Stimulated activated CD8-positive, alpha-beta memory T cell treated with anti-CD3 and anti-CD28 coated beads, Interleukin-4, amount 100 ng/mL, for 24 hours (primary cell): ENCODE measurements around the gene PAX4.
A peak's percentile ranks its signal among the peaks of the same experiment; 100 is the strongest.

Experiments used
- DNase-seq: peaks from one replicate; pipeline ENCODE4 v3.0.0-alpha.2; 2020; ENCODE audit warnings: low read depth

Gene PAX4, protein sequence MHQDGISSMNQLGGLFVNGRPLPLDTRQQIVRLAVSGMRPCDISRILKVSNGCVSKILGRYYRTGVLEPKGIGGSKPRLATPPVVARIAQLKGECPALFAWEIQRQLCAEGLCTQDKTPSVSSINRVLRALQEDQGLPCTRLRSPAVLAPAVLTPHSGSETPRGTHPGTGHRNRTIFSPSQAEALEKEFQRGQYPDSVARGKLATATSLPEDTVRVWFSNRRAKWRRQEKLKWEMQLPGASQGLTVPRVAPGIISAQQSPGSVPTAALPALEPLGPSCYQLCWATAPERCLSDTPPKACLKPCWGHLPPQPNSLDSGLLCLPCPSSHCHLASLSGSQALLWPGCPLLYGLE

DNA sequence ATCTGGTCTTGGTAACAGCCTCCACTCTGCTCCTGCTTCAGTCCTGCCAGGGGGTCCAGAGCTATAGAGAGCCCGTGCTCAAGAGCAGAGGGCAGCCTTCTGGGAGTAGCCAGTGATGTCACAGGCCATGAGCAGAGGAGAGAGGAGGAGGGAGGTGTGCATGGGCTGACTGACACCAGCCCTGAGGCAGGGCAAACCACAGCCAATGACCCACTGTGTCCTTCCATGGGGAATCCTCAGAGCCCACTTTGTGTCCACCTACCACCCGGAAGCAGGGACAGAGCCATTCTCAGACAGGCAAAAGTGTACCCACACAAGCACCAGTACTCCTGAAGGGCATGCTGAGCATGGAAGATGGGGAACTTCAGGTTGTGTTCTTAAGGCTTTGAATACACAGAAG is at the start of gene PAX4:
PAX4 (minus strand) TSS at position 101 of the 400 bp plus-strand sequence. CDS start 2,214 bp downstream, outside the sequence.
- DNase-seq = no peak

DNA sequence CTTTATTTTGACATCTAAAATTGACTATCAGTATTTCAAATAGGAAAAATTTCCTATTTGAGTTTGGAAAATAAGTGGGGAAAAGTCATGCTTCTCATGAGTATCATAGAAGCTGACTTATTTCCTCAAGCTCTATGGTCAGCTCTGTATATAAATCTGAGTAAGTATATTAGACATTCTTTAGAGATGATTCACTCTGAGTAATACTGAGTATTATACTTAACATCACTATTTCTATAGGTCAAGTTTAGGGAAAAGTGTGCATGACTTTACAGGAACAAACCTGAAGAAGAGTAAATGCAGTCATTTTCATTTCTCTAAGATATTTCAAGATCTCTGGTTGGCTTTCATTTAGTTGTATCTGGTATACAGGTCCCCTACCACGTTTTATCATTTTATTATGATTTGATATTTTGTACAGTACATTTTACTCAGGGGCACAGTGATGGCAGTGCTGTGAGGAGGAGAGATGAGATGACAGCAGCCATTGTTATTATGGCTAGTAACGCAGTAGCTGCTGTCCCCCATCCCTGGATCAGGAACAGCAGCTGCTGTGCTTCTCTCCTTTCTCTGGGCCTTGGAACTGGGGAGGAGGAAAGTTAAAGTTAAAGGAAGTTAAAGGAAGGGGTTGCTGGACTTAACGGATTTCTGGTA is 49.2 kb upstream of the PAX4 start:
- DNase-seq = no peak

DNA sequence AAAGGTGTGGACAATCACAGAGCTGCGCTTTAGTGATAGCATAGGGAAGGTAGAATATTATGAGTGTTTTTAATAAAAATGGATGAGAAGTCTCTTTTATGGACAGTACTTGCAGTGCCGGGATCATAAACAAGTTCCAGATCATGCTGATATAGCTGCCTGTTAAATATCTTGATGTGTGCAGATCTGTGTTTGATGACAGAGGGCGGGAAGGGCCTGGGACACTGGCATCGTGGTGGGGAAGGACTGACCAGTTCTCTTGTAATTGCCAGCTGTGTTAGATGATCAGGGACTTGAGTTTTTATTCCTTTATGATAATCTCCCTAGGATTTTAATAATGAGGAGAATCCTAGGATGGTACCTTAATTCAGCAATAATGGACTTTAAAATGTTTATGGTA is 48.7 kb upstream of the PAX4 start:
- no peak for DNase-seq

DNA sequence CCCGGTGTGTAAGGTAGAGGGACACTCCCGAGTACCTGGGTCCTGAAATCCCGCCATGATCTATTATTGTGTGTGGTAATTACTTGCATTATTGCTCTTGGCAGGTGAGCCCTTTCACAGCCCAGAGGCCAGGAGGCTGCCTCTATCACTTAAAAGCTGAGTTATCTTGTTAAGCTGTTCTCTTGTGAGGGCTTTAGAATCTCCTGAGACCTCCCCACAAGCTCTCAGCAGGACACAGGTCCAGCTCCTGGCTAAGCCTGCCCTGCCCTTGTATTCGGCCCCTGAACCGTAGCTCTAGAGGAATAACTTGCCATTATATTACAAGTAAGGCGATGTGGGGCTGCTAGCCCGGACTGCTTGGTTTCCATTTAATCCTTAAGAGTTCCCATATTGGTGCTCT is 48.0 kb upstream of the PAX4 start:
- no peak for DNase-seq

DNA sequence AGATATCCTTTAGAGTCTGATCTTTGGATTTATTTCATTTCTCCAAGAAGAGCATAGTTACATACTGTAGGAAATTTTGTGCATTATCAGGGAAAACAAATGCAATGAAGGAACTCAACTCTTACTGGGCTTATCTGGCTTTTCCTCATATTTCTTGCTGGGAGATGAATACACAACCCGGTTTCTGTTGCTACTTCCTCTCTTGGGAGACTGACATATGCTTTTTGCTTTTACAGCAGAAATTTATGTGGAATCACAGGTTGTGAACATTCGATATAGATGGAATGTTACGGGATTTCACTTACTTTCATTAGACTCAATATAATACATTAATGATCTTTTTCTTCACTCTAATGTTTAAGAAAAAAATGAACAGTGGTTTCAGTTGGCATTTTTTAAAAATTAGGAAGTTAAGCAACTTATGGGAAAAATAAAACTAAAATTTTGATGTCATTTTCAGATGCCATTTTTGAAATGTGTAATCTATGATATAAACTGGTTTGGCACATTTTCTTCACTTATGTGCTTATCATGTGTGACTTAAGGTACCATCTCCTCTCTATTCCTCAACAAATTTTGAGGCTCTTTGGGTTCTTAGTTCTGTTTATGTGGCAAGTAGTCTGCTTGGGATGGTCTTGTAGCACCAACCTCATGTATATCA is 41.2 kb upstream of the PAX4 start:
- DNase-seq = no peak

DNA sequence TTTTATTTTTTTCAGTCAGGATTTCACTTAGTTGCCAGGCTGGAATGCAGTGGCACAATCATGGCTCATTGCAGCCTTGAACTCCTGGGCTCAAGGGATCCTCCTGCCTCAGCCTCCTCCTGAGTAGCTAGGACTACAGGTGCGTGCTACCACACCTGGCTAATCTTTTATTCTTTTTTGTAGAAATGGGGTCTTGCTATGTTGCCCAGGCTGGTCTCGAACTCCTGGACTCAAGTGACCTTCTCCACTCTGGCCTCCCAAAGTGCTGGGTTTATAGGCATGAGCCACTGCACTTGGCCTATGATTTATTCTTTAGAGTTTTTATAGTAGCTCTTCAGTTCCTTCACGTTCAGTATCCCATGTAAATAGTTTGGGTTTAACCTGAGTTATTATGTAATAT is 39.6 kb upstream of the PAX4 start:
- DNase-seq = no peak

DNA sequence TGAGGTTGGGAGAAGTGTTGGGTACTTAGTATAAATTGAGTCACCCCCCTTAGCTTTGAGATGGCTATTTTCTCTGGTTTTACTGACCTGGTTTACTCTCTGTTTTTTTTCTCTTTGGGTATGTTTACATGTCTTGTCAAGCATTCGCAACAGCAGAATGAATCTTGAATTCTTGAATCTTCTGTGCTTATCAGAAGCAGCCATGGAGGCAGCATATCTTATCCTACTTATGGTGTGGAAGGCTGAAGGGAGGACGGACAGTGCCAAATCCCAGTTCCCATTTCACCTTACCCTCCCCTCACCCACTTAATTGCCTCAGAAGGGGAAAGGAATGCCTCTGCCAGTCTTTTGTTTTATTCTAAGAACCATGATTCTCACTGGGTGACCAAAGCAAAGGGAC is 37.8 kb upstream of the PAX4 start:
- DNase-seq = no peak

DNA sequence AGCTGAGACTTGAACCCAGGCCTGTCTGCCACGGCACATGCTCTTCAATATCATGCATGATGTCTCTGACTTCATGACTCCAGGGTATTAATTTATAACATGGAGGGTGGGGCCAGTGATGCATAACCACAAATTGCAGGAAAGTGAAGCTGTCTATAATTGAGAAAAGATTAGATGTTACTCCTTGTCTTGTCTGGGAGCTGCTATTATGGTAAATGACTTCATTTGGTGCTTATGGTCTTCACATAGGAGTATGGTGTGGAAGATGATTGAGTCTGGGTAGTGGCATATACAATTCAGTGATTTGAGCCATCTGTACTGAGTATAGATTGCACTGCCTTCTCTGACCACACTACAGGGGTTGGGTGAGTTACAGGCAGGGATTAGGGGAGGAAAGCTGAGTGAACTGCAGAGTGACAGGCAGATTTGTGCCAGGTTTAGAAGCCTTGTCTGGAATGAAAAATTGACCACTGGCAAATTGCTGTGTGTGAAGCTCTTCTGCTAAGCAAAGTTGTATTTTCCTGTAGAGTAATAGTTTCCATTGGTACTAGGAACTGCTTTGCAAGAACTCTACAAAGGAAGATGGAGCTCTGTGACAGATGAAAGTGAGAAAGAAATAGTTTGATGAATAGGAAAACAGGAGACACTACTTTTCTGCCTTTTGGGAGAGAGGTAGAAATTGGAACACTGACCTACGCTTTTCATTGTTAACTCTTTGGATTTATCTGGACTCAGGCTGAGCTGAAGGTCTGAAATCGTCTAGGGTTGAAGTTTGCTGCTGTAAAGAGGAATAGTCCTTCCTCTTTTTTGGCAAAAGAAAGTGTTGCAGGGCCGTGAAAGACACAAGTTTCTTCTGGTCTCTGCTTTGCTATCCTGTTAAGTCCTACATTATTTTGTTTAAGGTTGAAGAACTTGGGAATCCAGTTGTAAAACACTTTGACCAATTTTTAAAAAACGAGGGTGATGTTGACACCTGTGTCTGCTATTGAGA is 36.8 kb upstream of the PAX4 start:
- DNase-seq = no peak

DNA sequence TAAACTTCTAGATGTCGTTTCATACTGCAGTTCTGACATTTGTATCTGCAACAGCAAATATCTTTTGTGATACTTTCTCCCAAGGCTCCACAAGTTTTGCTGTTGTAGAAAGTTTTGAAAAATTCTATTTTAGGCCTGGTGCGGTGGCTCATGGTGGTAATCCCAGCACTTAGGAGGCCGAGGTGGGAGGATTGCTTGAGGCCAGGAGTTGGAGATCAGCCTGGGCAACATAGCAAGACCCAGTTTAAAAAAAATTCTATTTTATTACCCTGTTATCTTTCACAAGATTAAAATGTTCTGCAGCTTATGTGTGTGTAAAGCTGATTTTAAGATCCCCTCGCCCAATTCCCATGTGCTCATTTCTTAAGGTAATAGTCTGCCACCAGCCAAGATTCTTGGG is 35.5 kb upstream of the PAX4 start:
- DNase-seq = no peak

DNA sequence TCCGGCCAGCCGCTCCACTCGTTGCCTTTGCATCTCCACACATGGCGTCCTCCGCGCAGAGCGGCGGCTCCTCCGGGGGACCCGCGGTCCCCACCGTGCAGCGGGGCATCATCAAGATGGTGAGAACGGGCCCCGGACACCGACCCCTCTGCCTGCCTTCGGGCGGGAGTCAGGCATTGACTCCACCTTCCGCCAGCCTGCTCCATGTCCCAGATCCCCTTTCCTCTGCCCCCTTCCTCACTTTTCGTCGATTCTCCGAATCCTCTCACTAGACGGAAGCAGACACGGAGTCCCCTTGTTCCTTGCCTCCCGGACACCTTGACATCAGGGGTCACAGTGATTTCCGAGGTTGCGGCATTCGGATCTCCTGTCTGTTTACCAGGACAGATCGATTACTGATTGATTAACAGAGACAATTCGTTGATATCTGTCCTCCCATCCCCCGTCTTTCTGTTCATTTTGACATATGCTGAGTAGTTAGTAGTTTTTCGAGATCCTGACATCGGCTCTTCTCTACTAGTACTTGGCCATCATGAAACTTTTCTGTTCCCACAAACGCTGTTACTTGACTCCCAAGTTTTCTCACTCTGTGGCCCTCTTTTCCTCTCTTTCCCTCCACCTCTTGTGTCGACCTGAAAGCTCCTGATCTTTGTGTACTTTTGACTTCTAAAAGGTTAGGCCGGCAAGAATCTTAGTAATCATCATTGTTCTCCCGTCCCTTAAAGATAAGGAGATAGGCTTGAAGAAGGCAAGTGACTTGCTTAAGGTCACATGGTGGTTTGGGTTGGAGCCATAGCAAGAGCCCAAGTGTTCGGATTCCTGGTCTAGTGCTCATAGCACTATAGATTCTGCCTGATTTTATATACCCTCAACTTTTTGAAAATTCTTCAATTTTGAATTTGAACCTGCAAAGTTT is 34.6 kb upstream of the PAX4 start:
- no peak for DNase-seq

DNA sequence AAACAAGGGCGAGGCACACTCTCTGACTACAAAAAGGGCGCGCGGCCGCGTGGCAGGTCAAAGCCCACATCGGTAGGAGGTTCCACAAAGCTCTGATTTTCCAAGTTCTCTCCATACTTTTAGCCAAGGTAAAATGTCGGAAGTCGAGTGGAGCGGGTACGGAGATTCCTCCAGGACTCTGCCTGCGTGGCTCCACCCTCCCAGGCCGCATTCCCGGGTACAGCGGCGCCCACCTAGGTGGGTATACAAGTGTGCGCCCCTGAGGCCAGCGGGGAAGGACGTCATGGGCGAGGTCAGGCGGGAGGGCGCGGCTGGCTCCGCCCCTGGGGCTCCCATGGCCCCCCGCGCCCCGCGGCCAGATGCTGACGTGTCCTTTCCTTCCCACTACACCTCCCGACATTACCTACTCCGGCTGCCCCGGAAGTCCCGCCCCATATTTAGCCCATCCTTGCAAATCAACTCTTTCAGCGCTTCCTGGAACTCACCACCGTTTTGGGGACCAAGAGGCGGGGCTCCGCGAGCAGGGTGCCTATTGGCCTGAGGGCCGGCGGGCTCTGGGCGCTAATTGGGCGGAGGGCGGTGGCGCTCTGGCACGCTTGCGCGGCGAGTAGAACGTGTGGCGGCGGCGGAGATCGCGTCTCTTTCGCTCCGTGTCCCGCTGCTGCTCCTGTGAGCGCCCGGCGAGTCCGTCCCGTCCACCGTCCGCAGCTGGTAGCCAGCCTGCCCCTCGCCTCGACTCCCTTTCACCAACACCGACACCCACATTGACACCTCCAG is 33.8 kb upstream of the PAX4 start, which contains the start of gene SND1:
SND1 (plus strand) TSS at position 639 of the 777 bp plus-strand sequence. CDS start 180 bp downstream, outside the sequence.
- peak; percentile 98 for DNase-seq

DNA sequence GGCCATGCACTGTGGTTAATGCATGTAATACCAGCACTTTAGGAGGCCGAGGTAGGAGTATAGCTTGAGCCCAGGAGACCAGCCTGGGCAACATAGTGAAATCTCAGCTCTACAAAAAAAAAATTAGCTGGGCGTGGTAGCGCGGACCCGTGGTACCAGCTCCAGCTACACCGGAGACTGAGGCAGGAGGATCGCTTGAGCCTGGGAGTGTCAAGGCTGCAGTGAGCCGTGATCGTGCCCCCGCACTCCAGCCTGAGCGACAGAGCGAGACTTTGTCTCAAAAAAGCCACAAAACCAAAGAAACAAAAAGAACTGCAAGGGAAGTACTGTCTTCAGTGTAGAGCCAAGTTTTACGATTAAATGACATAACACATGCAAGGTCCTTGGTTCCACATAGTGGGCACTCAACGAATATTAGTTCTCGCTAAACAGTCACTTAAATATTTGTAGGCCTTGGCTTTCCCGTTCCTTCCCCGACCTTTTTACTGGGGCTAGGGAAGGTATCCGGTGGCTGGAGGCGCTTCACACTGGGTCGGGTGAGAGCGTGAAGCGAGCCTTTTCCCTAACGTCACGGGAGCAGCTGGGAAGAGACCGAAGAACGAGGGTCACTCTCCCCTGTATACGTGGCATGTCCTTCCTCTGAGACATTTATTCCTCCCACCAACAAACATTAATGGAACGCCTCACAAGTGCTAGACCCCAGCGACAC is 33.1 kb upstream of the PAX4 start:
- DNase-seq = no peak

DNA sequence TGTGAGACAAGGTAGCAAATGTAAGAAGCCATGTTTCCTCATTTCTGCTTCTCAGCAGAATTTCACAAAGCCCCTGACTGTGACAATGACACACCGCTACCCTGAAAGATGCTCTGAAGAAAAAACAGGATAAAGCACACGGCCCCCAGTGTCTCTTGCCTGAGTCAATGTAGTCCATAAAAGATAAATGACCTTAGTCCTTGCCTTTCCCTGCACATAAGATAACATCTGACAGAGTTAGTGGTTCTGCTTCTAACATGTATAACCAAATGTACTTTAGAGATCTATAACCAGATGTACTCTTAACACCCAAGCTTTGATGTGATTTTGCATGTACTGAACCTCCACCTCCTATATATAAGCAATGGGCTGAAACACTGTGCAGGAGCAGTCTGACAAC is 31.0 kb upstream of the PAX4 start:
- no peak for DNase-seq

DNA sequence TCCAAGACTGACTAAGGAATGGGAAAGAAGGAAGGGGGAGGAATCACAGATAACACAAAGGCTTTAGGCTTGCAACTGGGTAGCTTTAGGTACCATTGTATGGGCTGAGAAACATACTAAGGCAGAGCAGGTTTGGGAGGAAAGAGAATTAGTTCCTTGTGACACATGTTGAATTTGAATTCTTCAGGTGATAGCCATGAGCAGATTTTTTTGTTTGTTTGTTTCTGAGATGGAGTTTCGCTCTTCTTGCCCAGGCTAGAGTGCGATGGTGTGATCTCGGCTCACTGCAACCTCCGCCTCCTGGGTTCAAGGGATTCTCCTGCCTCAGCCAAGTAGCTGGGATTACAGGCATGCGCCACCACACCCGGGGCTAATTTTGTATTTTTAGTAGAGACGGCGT is 29.7 kb upstream of the PAX4 start:
- DNase-seq = no peak

DNA sequence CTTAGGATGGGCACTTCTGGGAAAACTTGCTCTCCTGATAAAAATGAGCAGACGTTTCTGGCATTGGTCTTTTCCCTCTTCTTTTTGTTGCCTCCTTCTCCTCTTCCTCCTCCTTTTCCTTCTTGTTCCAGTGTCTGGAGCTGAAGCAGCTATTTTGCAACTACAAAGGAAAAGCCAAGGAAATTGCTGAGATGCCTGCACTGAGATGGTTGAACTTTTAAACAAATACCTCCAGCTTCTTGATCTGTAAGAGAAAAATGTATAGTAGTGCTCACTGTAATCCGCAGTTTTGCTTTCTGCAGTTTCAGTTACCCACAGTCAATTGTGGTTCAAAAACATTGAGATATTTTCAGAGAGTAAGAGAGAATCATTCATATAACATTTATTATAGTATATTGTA is 26.5 kb upstream of the PAX4 start:
- DNase-seq = no peak

DNA sequence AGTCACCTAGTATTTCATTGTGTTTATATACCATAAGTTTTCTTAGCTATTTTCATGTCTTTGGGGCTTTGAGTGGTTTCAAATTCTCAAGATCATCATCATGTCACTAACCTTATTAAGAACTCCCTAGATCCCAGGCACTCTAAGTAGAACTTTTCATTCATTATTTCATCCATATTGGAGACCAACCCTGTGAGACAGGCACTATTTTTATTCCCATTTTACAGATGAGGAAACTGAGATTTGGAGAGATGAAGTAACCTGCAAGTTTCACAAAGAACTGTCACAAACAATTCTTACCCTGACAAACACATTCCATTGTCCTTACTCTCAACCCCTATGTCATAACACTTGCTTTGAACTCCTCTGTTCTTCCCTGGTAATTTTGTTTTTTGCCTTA is 20.3 kb upstream of the PAX4 start:
- DNase-seq = no peak

DNA sequence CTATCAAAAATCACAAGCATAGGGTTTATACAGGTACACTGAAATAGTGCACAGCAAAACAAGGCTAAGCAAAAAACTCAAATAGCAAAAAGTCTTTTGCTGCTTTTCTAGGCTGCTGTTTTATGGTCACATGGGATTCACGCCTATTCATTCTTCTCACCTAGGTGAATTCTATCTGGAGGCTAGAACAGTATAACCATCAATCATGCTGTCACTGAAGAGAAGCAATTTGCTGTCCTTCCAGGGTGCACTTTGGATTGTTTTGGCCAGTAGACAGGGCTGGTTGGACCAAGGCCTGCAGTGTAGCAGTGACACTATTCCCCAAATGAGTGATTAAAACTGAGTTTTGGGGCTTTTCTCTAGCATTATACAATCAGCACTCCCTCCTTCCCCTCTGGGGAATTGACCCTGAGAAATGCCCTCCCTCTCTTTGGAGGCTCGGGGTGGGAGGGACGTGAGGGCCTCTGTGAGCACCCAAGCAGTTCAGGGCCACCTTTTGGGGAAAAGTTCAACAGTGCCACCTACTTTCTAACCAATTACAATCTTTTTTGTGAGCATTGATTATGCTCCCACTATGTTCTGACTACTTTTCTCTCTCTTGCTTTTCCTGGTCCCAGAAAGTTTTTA is 17.8 kb upstream of the PAX4 start:
- DNase-seq = no peak

DNA sequence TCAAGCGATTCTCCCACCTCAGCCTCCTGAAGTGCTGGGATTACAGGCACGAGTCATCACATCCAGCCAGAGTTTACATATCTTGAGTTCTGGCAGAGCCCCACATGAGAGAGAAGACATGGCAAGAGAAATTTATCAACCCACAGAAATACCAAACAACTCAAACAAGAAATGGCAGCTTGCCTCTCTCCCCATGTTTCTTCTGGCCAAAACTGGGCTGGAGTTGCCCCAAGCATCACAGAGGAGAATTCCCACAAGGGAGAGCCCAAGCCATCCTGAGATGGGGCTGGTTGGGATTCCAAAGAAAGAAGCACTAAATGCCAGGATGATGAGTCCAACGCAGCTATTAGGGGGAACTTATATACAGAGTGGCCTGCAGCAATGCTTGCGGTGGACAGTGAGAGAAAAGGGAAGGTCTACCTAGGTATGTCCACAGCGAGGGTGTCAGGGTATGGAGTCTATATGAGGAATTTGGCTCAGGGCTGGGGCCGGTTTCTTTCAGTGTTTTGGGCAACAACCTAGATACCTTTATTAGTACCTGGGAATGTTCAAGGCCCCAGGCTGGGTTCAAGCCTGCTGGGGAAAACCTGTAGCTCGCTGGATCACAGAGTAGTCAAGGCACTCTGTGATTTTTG is 14.5 kb upstream of the PAX4 start:
- DNase-seq = no peak
